NCI-H2171 treated with DMSO at 0.1 percent for 48 hours (cell line): ENCODE measurements around the gene CHL1.

Source experiments
- DNase-seq: peaks from one replicate; lab custom pipeline; 2025; lab: John Stamatoyannopoulos, UW

The CHL1 gene

GRCh38 chr3:278300-279064, 81.9 kb downstream of the CHL1 start:
- peak; percentile 63 for DNase-seq

GRCh38 chr3:279325-279724, 82.8 kb downstream of the CHL1 start:
- no peak for DNase-seq

DNA sequence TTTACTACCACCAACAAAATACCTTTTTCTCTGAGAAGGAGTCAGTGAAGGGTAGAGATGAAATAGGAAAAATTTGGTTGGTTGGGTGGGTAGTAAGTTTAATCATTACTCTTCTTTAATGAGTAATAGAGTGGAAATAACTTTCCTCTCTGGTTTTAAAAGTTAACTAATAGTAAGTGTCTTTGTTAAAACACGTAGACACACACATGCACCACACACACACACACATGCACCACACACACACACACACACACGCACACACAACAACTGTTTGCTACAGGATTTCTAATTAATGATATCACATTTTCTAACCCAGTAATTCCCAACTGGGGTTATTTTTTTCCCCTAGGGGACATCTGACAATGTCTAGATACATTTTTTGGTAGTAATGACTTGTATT, 84.1 kb downstream of the CHL1 start:
- DNase-seq, result no peak

DNA sequence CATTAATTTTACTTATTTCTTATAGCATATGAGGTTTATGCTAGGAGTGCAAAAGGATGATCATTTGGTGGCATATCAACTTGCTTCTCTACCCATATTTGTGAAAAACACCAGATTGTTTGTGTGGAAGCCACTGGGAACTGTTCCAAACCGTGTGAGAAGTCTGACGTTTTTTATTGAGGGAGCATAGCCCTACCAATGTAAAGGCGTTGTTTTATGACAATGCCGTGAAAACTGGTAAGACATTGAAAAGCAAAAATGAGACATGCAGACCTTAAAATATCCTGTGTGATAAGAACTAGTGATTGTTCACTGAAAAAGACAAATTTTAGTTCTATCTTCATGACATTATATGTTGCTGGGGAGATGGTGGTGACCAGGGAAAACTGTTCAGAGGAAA, 87.8 kb downstream of the CHL1 start:
- DNase-seq, result no peak

- no peak for DNase-seq
These were observed 91.9 kb downstream of the CHL1 start for GRCh38 chr3:288417-288816.

- no peak for DNase-seq
These were observed 94.5 kb downstream of the CHL1 start for GRCh38 chr3:291028-291427.

DNA sequence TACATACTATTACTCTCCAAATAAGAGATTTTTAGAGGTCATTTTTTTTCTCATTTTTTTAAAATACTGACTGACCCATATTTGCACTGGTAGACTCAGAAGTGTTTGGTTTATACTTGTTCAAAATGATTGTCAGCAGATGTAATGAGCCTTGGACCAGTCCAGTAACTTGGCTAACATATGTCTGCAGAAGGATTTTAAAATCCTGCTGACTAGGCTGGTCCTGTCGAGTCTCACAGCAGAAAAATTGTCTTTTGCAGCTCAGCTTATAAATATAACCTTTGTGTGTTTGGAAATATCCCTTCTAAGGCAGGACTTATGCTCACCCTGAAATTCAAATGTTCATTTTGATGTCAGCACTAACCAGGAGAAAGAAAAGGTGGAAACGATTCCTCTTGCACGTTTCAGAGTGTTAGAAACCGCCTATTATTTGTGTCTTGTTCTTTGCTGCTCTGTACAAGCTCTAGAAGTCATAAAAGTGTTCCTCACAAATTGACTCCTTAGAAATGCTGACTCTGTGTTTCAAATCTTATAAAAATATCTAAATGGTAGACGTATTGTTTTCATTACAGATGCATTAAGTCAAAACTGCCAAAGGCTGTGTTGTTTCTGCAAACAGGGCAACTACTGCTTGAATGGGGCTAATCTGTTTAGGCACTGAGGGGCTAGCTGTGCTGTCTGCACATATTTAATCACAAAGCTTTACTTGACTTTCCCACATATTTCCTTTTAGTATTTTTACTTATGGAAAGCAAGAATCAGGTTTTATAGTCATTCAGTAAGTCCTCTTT, 95.3 kb downstream of the CHL1 start:
- DNase-seq, result no peak

DNA sequence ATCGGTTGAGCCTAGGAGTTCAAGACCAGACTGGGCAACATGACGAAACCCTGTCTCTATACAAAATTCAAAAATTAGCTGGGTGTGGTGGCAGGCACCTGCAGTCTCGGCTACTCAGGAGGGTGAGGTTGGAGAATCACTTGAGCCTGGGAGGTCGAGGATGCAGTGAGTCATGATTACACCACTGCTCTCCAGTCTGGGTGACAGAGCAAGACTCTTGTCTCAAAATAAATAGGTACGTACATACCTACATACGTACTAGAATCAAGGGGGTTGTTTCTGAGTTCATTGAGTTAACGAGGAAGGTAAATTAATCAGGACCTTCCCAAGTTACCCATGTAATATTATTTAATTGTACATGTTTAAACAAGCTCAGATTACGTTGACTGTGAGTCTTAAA, 97.5 kb downstream of the CHL1 start:
- DNase-seq, result no peak

DNA sequence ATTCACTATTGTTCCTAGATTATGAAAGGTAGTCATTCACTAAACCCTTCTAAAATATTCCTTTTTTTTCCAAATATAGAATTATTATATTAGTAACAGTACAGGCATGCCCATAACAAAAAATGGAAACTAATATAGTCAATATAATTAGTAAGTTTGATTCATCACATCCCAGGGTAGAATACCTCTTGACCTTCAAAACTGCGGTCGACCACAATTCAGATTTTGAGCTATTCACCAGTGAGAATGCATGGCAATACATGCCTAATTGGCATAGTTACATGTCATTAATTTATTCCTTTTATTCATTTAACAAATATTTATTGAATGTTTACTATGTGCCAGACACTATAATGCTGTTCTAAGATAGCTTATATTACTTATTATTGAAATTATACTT, 98.0 kb downstream of the CHL1 start:
- no peak for DNase-seq

DNA sequence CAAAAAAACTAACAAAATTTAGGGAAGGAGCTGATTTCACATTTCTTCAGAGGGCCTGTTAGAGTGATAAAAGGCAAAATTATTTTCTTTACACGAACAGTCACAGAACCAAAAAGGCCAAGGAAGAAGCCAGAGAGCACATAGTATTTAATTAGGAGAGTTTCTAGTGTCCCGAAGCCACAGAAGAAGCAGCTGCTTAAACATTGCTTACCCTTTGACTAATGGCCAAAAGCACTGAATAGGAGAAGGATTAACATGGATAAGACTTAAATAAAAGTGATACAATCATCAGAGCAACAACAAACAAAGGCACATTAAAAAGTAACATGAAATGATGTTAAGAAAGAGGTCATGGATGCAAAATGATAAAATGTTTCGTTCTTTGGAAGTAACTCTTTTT, 98.6 kb downstream of the CHL1 start:
- no peak for DNase-seq

- DNase-seq, result no peak
These were observed 101.0 kb downstream of the CHL1 start for GRCh38 chr3:297585-297984.

DNA sequence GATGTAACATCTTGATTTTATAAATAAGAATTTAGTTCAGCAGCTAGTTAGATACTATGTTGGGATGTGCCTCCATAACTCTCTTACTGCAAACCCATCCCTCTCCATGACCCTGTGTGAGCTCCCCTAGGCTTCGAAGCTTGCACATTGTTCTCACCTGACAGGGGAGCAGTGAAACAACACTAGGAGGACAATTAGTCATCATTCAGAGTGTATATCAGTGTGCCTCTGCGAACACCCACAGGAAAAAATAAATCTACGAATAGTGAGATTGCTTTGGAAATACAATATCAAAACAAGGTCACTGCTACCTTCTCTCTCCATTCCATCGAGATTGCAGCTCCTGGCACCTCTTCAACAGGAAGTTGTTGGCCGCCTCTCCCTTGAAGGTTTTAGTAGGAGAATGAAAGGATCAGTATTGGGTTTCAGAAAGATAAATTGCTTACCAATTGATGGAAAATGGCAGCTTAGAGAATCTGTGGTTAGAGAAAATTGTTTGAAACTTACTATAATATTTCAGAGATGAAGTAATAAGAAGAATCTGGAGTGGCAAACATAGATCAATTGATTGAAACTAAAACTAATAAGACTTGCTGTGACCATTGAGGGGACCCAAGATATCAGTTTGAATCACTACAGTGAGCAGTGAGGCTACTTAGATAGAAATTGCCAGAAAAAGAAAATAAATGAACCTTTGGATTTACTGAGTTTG, 103.2 kb downstream of the CHL1 start:
- no peak for DNase-seq

GRCh38 chr3:307182-307581, 110.6 kb downstream of the CHL1 start:
- no peak for DNase-seq

DNA sequence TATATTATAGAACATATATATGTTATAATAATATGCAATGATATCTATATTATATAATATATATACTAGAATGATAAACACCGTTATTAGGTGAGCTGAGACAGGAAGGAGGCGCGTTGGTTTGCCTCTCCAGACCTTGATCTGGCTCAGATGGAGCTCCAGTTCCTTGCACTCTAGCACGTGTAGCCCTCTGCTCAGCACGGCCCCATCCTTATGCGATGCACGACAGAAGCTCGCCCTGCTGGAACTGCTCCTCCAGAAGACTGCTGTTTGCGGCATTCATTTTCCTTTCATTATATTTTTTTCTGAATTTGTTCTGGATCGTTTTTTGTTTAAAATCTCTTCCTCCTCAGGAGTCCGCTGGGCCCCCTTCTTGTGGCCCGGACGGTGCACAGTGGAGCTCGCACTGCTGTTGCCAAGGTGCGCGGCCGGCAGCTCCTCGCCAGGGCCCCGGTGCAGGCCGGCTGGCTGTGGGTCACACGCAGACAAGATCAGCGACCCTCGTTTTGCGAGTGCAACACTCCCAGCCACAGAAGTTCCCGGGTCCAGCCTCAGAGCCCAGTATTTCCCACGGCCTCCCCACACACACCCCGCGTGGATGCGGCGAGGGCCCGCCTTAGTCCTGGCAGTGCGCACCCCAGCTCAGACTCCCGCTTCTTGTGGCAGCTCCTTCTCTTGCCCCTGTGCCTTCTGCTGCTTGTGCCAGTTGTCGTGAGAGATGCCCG, 112.2 kb downstream of the CHL1 start:
- no peak for DNase-seq

GRCh38 chr3:312160-312733, 115.7 kb downstream of the CHL1 start:
- DNase-seq, result no peak

DNA sequence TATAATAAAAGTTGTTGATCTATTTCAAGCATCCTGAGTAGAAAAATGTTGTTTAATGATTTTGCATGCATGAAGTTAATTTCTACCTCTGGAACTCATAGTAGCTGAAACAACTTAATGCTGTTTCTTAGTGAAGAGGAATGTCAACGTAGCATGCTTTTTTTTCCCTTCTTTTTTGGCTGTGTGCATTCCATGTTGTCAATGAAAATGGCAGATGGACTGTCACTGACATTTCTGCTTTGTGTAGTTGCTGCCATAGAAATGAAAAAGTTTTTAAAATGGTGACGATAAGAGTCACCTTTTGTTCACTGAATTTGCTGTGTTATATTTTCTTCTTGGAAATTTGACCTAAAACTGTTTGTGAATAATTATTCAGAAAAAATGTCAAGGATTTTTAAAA, 116.3 kb downstream of the CHL1 start:
- DNase-seq, result no peak

GRCh38 chr3:317012-317411, 120.4 kb downstream of the CHL1 start:
- DNase-seq, result no peak

- DNase-seq, result no peak
These were observed 122.3 kb downstream of the CHL1 start for GRCh38 chr3:318903-319302.

DNA sequence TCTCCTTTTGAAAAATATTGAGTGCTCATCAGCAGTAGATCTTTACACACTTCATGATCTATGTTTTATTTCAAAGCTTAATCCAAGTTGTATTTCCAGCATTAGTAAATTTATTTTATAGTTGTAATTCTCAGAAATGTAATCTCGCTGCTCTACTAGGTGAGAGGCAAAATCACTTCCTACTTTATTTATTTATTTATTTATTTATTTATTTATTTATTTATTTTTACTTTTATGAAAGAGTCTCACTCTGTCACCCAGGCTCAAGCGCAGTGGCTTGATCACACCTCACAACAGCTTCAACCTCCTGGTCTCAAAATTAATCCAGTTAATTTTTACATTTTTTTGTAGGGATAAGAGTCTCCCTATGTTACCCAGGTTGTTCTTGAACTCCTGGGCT, 127.9 kb downstream of the CHL1 start:
- no peak for DNase-seq

DNA sequence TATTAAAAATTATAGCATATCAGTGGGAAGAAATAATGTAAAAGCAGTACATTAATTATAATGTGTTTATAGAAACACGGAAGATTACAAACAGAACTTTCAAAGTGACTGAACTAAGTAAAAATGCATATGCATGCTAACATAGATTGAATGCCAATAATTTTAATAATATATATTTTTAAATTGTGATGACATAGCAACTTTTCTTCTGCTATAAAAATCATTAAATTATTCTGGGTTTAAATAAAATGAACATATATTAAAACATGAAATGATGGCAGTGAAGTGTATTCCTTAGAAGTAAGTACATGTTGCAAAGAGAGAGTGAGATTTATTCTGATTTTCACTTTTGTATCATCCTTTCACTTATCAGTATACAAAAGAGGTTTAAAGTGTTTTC, 128.9 kb downstream of the CHL1 start:
- no peak for DNase-seq

- no peak for DNase-seq
These were observed 134.0 kb downstream of the CHL1 start for GRCh38 chr3:330494-331115.

DNA sequence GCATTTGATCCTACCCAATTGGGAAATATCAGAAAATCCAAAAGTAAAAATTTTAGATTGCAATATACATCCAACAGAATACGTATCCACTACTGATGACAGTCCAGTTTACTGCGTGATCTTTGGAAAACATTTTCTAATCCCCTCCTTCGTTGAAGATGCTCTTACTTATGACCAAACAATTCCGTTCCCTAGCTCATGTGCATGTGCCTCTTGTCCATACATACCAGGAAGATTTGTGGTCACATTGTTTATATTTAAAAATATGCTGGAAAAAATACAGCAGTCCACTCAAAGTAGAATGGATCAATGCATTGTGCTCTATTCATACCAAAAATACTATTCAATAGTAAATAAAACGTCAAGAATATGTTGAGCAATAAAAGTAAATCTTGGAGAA, 135.3 kb downstream of the CHL1 start:
- no peak for DNase-seq
